Mesendoderm (in vitro differentiated cells): ENCODE measurements around the gene ACTBL2.
A peak's percentile ranks its signal among the peaks of the same experiment; 100 is the strongest.

Experiments
- DNase-seq: peaks from one replicate; pipeline ENCODE4 v3.0.0; 2013
- H2AK5ac ChIP-seq: 2 replicates; pipeline ENCODE4 v1.6.1; 2013; ENCODE audit warnings: low read length, inconsistent platforms
- H2BK120ac ChIP-seq: 2 replicates; pipeline ENCODE4 v1.6.1; 2013; ENCODE audit warnings: low read depth, mild to moderate bottlenecking, low read length, moderate library complexity, mixed read lengths
- H2BK15ac ChIP-seq: replicated peaks from 2 replicates; pipeline ENCODE4 v1.6.1; 2013; ENCODE audit warnings: low read depth, mild to moderate bottlenecking, moderate library complexity
- H2BK5ac ChIP-seq: 2 replicates; pipeline ENCODE4 v1.6.1; 2013; ENCODE audit warnings: low read length, inconsistent platforms
- H3K18ac ChIP-seq: 2 replicates; pipeline ENCODE4 v1.6.1; 2013; ENCODE audit warnings: mild to moderate bottlenecking, low read length, mixed read lengths
- H3K23ac ChIP-seq: one replicate; pipeline ENCODE4 v1.6.1; 2013; ENCODE audit warnings: low read length
- H3K27ac ChIP-seq: 2 replicates; pipeline ENCODE4 v1.5.1; 2013; ENCODE audit warnings: low read depth, mild to moderate bottlenecking, inconsistent platforms, low read length, moderate library complexity
- H3K27me3 ChIP-seq: 2 replicates; pipeline ENCODE4 v1.6.1; 2013; ENCODE audit warnings: low read length, control low read depth, mild to moderate bottlenecking, inconsistent platforms; ENCODE audit not compliant: insufficient read depth, poor library complexity
- H3K36me3 ChIP-seq: 2 replicates; pipeline ENCODE4 v1.6.1; 2013; ENCODE audit warnings: low read length, inconsistent platforms; ENCODE audit not compliant: control insufficient read depth, insufficient read depth
- H3K4ac ChIP-seq: one replicate; pipeline ENCODE4 v1.6.1; 2013; ENCODE audit warnings: low read depth, mild to moderate bottlenecking, low read length, moderate library complexity
- H3K4me1 ChIP-seq: 2 replicates; pipeline ENCODE4 v1.6.1; 2013; ENCODE audit warnings: low read depth, low read length, inconsistent platforms; ENCODE audit not compliant: control insufficient read depth
- H3K4me2 ChIP-seq: 2 replicates; pipeline ENCODE4 v1.6.1; 2013; ENCODE audit warnings: low read length
- H3K4me3 ChIP-seq: 2 replicates; pipeline ENCODE4 v1.5.1; 2013; ENCODE audit warnings: mild to moderate bottlenecking, low read length
- H3K56ac ChIP-seq: one replicate; pipeline ENCODE4 v1.6.1; 2013; ENCODE audit warnings: low read length
- H3K79me1 ChIP-seq: 2 replicates; pipeline ENCODE4 v1.6.1; 2013; ENCODE audit warnings: low read length, inconsistent platforms
- H3K79me2 ChIP-seq: 2 replicates; pipeline ENCODE4 v1.6.1; 2013; ENCODE audit warnings: mild to moderate bottlenecking, low read length; ENCODE audit not compliant: control insufficient read depth, insufficient read depth
- H3K9ac ChIP-seq: 2 replicates; pipeline ENCODE4 v1.6.1; 2013; ENCODE audit warnings: low read length, inconsistent platforms
- H4K5ac ChIP-seq: one replicate; pipeline ENCODE4 v1.6.1; 2013; ENCODE audit warnings: low read length
- H4K8ac ChIP-seq: one replicate; pipeline ENCODE4 v1.6.1; 2013; ENCODE audit warnings: low read depth, mild to moderate bottlenecking, control low read depth, low read length, moderate library complexity
- WGBS: extraction: QIAGEN DNeasy Blood & Tissue Kit; methylation state at CpG from one replicate; pipeline ENCODE4 v1.1.7; 2013; ENCODE audit warnings: low lambda C conversion rate, missing lambda C conversion rate; ENCODE audit not compliant: insufficient coverage; ENCODE audit errors: extremely low coverage; 5-methylcytosine and 5-hydroxymethylcytosine counted together

The ACTBL2 gene

DNA sequence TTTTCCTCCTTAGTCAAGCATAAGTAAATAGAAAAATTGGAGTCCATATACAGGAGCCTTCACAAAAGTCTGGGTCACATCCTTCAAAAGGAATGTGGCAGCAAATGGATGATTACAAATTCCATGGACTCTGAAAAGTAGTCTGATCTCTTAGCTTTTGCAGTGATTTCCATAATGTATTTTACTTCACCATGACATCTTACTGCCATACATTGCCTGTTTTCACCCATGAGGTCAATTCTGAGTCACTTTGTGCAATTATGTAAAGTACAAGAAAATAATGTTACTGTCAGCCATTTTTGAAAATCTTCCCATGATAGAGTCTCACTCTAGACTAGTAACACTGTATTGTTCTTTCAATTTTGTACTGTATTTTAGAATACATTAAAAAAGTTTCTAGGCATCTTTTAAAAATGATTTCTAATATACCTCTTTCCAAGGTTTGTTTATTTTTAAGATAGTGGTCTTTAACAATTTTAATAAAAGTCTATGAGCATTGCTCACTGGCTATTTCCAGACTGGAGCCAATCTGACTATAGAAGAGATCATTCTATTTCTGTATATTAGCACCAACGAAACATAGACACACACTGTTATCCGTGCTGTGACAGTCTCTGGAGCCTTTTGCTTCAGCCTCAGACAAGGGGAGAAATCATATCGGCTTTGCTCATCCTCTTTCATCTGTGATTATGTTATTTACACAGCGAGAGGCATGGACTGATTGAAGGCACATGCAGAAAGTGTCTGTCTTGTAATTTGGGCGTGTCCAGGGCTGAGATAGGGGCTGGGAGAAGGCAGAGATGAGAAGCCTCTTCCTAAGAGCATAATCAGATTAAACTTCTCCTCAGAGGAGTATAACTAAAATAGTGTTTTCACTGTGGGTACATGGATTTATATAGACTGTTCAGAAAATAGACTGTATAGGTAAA lies 22.9 kb upstream of the ACTBL2 start:
- no peak overlapping the region for H2BK120ac ChIP-seq
- no peaks in the 10 kb centered on the region for H3K79me2 ChIP-seq
- H2BK15ac ChIP-seq, result no peak overlapping the region
- DNase-seq, result no peak
- no peak overlapping the region for H3K27ac ChIP-seq
- no peak overlapping the region for H4K8ac ChIP-seq
- H2AK5ac ChIP-seq, result no peak overlapping the region
- no peak overlapping the region for H4K5ac ChIP-seq
- no peak overlapping the region for H3K56ac ChIP-seq
- no peak overlapping the region for H3K18ac ChIP-seq
- no peaks in the 10 kb centered on the region for H3K27me3 ChIP-seq
- no peaks in the 10 kb centered on the region for H3K79me1 ChIP-seq
- H3K4ac ChIP-seq, result no peak overlapping the region
- no peak overlapping the region for H3K9ac ChIP-seq
- H3K4me3 ChIP-seq, result no peak overlapping the region
- no peak overlapping the region for H2BK5ac ChIP-seq
- WGBS, result no CpG with 5 or more reads among the region's 5 CpGs
- H3K4me1 ChIP-seq, result no peaks in the 10 kb centered on the region
- H3K4me2 ChIP-seq, result no peak overlapping the region
- H3K23ac ChIP-seq, result no peak overlapping the region
- no peaks in the 10 kb centered on the region for H3K36me3 ChIP-seq

DNA sequence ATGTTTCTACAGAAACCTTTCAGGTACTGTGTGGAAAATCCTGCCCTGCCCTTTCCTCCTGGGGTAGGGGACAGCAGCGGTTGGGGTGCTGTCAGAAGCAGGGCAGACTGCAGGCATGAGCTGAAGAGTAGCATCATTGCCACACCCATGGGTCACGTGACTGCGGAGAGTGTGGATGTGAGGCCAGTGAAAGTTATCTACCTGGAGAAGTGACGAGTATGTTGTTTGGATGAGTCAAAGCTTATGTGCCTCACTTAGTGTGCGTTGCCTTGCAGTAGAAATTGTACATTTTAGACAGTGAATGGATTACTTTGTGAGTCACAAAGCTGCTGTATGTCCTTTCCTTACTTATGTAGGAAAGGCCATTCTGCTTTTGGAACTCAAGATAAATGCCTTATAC lies 21.7 kb upstream of the ACTBL2 start:
- WGBS, result no CpG with 5 or more reads among the region's 5 CpGs
- no peak overlapping the region for H3K56ac ChIP-seq
- H3K4me2 ChIP-seq, result no peak overlapping the region
- H3K4ac ChIP-seq, result no peak overlapping the region
- H2BK15ac ChIP-seq, result no peak overlapping the region
- H2BK5ac ChIP-seq, result no peak overlapping the region
- no peak overlapping the region for H2AK5ac ChIP-seq
- H3K18ac ChIP-seq, result no peak overlapping the region
- H4K5ac ChIP-seq, result no peak overlapping the region
- H3K27ac ChIP-seq, result no peak overlapping the region
- no peaks in the 10 kb centered on the region for H3K36me3 ChIP-seq
- no peaks in the 10 kb centered on the region for H3K79me1 ChIP-seq
- no peaks in the 10 kb centered on the region for H3K79me2 ChIP-seq
- H3K4me3 ChIP-seq, result no peak overlapping the region
- H3K23ac ChIP-seq, result no peak overlapping the region
- DNase-seq, result no peak
- H2BK120ac ChIP-seq, result no peak overlapping the region
- no peaks in the 10 kb centered on the region for H3K27me3 ChIP-seq
- H3K4me1 ChIP-seq, result no peaks in the 10 kb centered on the region
- no peak overlapping the region for H3K9ac ChIP-seq
- no peak overlapping the region for H4K8ac ChIP-seq

DNA sequence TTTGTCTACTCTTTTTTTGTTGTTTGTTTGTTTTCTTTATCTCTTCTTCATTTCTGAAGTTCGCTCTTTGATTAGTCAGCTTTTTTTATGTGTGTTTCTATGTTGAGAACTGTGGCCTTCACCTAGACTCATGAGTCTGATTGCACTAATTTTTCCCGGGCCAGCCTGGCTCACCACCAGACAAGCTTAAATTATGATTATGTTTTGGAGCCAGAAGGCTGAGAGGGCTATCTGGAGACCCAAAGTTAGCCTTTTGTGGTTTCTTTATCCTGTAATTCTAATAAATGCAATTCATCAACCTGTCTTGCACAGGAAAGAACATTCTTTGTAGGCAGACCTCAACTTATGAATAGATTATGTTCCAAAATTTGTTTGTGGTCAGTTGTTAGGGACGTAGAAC lies 20.8 kb upstream of the ACTBL2 start:
- Histone ChIP-seq H3K18ac (no peak overlapping the region), H3K9ac (no peak overlapping the region), H3K79me2 (no peaks in the 10 kb centered on the region), H3K36me3 (no peaks in the 10 kb centered on the region), H3K4me2 (no peak overlapping the region), H2BK120ac (no peak overlapping the region), H2BK15ac (no peak overlapping the region), H3K4ac (no peak overlapping the region), H3K4me3 (no peak overlapping the region), H2AK5ac (no peak overlapping the region), H3K79me1 (no peaks in the 10 kb centered on the region), H3K23ac (no peak overlapping the region), H4K8ac (no peak overlapping the region), H3K27me3 (no peaks in the 10 kb centered on the region), H3K56ac (no peak overlapping the region), H2BK5ac (no peak overlapping the region), H4K5ac (no peak overlapping the region), H3K27ac (no peak overlapping the region), H3K4me1 (no peaks in the 10 kb centered on the region)
- WGBS, result no CpG with 5 or more reads among the region's 3 CpGs
- DNase-seq, result no peak

DNA sequence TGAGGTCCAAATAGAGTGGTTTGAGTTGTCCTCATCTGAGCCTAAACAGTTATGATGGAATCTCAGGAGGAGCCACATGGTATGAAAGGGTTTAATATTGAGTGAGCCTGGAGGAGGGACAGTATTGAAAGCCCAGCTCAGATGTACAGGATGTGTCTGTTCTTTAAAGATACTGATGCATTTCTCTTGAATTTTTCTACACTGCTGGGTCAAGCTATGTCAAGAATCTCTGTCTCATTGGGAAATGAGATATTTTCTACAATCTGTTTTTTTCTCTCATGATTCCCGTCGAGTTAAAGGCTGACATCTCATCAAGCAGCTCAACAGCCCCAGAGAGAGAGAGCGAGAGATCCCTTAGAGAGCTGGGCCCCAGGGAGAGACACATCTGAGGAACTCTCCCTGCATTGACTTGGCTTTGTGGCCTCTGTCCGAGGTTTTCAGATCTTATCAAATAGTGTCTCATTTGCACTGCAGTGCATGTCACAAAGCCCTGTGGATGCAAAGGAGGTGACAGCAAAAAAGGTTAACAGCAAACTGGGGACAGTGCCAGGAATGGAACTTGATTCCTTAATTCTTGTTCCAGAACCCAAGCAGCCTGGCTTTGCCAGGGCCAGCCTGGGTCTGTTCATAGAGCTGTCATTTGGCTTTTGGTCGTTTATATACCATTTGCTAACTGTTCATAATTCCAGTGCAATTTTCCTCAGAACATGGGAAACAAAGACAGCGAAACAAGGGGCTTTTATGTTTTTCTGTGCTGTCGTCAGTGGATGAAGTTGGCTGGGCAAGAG lies 19.0 kb upstream of the ACTBL2 start:
- no peaks in the 10 kb centered on the region for H3K27me3 ChIP-seq
- H3K27ac ChIP-seq, result no peak overlapping the region
- no peak overlapping the region for H3K4ac ChIP-seq
- no peak overlapping the region for H3K9ac ChIP-seq
- H2AK5ac ChIP-seq, result no peak overlapping the region
- no peak overlapping the region for H3K4me3 ChIP-seq
- H3K79me2 ChIP-seq, result no peaks in the 10 kb centered on the region
- no peak overlapping the region for H3K18ac ChIP-seq
- H2BK120ac ChIP-seq, result no peak overlapping the region
- no CpG with 5 or more reads among the region's 7 CpGs for WGBS
- no peaks in the 10 kb centered on the region for H3K79me1 ChIP-seq
- no peak overlapping the region for H3K4me2 ChIP-seq
- no peaks in the 10 kb centered on the region for H3K36me3 ChIP-seq
- no peak overlapping the region for H3K56ac ChIP-seq
- no peak for DNase-seq
- H2BK15ac ChIP-seq, result no peak overlapping the region
- H3K4me1 ChIP-seq, result no peaks in the 10 kb centered on the region
- H4K5ac ChIP-seq, result no peak overlapping the region
- no peak overlapping the region for H2BK5ac ChIP-seq
- no peak overlapping the region for H4K8ac ChIP-seq
- no peak overlapping the region for H3K23ac ChIP-seq

DNA sequence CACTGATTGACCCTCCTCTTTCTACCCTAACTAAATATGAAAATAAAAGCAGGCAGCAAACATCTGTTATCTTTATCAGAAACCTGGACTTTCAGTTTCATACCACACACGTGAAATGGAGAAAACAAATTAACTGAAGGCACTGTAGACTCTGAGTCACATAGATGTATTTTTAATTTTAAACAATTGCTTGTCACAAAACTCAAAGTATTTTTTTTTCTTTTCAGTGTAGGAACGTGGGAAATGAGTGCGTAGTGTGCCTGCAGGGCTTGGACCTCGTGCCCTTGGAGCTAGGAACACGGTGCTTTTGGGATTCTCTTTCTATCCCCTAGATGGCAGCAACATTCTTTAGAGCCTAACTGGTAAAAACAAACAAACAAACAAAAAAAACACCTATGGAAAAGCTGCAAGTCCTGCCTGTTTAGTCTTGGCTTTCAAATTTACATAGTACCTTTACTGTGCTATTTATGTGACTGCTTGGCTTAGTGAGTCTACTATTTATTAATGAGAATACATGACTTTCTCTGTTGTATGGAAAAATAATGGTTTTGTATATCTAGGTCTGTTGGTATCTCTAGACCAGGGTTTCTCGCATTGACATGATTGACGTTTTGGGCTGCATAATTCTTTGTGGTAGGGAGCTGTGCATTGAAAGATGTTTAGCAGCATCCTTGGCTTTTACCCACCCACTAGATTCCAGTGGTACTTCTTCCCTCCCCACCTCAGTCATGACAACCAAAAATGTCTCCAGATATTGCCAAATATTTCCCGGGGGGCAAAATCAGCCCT lies 16.8 kb upstream of the ACTBL2 start:
- H4K5ac ChIP-seq, result no peak overlapping the region
- no peak overlapping the region for H3K18ac ChIP-seq
- H3K56ac ChIP-seq, result no peak overlapping the region
- WGBS, result no CpG with 5 or more reads among the region's 8 CpGs
- peaks cover 2% of the 10 kb centered on the region for H3K4me1 ChIP-seq
- no peak overlapping the region for H3K27ac ChIP-seq
- no peak overlapping the region for H4K8ac ChIP-seq
- no peak overlapping the region for H3K23ac ChIP-seq
- H3K9ac ChIP-seq, result no peak overlapping the region
- H3K27me3 ChIP-seq, result no peaks in the 10 kb centered on the region
- no peak overlapping the region for H2BK5ac ChIP-seq
- no peaks in the 10 kb centered on the region for H3K79me1 ChIP-seq
- H3K36me3 ChIP-seq, result no peaks in the 10 kb centered on the region
- no peak overlapping the region for H2BK15ac ChIP-seq
- no peaks in the 10 kb centered on the region for H3K79me2 ChIP-seq
- H2AK5ac ChIP-seq, result no peak overlapping the region
- no peak overlapping the region for H3K4me2 ChIP-seq
- no peak overlapping the region for H3K4ac ChIP-seq
- no peak overlapping the region for H2BK120ac ChIP-seq
- no peak overlapping the region for H3K4me3 ChIP-seq
- DNase-seq, result peak; percentile 75
